Fibroblast of skin of left quadriceps (primary cell): Measurements from ENCODE around the gene TEX12.

Experiments
- DNase-seq, 2 experiments: peaks; one replicate each; pipeline ENCODE4 v3.0.0-alpha.2; 2013; ENCODE audit warnings: low read depth in 2 of 2

TEX12 gene

GRCh38 chr11:112211536-112211935 is 44.4 kb downstream of the TEX12 start:
- no peak for DNase-seq

GRCh38 chr11:112212290-112212689 is 45.1 kb downstream of the TEX12 start:
- DNase-seq = no peak

- no peak for DNase-seq
These were observed 45.5 kb downstream of the TEX12 start for GRCh38 chr11:112212710-112213109.

- DNase-seq = no peak
These were observed 46.6 kb downstream of the TEX12 start for GRCh38 chr11:112213753-112214152.

- no peak for DNase-seq
These were observed 48.4 kb downstream of the TEX12 start for GRCh38 chr11:112215621-112216020.

- DNase-seq = peak in 1 of 2 experiments; percentile 24
These were observed 49.5 kb downstream of the TEX12 start for GRCh38 chr11:112216561-112217105.

- DNase-seq = peak in 1 of 2 experiments; percentile 48
These were observed 52.5 kb downstream of the TEX12 start for GRCh38 chr11:112219476-112220232.

GRCh38 chr11:112221274-112221835 is 54.2 kb downstream of the TEX12 start:
- no peak for DNase-seq
